B cell (primary cell): ENCODE measurements around the gene PPP1CB.

Source experiments
- CTCF ChIP-seq: fragments of 200-600 bp; IDR thresholded peaks from one replicate; pipeline ENCODE4 v1.8.0; 2022; ENCODE audit warnings: antibody characterized with exemption, mild to moderate bottlenecking
- EZH2 ChIP-seq: IDR thresholded peaks from 2 replicates; pipeline ENCODE4 v1.6.1; 2012; ENCODE audit warnings: borderline replicate concordance, low read depth, mild to moderate bottlenecking, moderate library complexity, low read length; ENCODE audit not compliant: insufficient read depth, poor library complexity, severe bottlenecking

- no peak for TF ChIP-seq CTCF
- no peak for TF ChIP-seq EZH2
These were observed 20.7 kb downstream of the PPP1CB start for GRCh38 chr2:28772351-28772750.
